Esophagus muscularis mucosa (tissue), 4 donors: ENCODE measurements around the gene PRR35.

Experiments used
- CTCF ChIP-seq, 3 experiments: fragments of 200-600 bp in 2 of 3; fragments of 450-650 bp in 1 of 3; sonication (generic) in 2 of 3; IDR thresholded peaks; one replicate each; pipeline ENCODE4 v1.5.1; 2017 to 2019; ENCODE audit warnings: antibody characterized with exemption in 3 of 3, mild to moderate bottlenecking in 2 of 3, moderate library complexity in 1 of 3
- EP300 ChIP-seq: sonication (generic); formaldehyde crosslinking; IDR thresholded peaks from one replicate; pipeline ENCODE4 v1.6.1; 2017; ENCODE audit warnings: antibody characterized with exemption
- POLR2A ChIP-seq: fragments of 450-650 bp; IDR thresholded peaks from one replicate; pipeline ENCODE4 v1.6.1; 2017; ENCODE audit warnings: antibody characterized with exemption, moderate library complexity, mild to moderate bottlenecking, low read depth
- POLR2AphosphoS5 ChIP-seq, 2 donors: sonication (generic); formaldehyde crosslinking; IDR thresholded peaks; one replicate each; pipeline ENCODE4 v1.6.1; 2017; ENCODE audit warnings: antibody characterized with exemption in 2 of 2

DNA sequence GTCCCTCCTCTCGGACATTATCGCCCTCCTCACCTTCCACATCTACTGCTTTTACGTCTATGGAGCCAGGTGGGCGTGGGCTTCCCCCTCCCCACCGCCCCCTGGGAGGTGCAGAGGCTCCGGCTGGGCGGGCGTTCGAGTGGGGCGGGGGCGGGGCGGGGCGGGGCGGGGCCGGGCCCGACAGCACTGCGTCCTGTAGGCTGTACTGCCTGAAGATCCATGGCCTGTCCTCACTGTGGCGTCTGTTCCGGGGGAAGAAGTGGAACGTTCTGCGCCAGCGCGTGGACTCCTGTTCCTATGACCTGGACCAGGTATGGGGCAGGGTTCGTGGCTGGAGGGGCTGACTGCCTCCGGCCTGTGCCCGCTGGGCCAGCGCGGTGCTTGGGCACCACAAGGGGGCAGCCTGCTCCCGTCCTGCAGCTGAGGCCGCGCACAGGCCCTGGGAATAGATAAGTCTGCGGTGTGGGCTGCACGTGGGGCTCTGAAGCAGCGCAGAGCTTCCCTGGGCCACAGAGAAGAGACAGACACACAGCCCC lies 18.7 kb downstream of the PRR35 start:
- TF ChIP-seq POLR2AphosphoS5 (IDR thresholded peaks at IDR 0.05) (no peak), POLR2A (no peak), EP300 (no peak), CTCF (IDR thresholded peaks at IDR 0.05) (peak; percentile 59 to 84 (median 69))
